Measurements from ENCODE around the gene NBPF19.
A peak's percentile ranks its signal among the peaks of the same experiment; 100 is the strongest.
"Not testable (repeated sequence)": the region's sequence is repeated elsewhere in the genome, so short reads cannot be mapped to it uniquely, and the experiment has no call there.

The NBPF19 gene

GRCh38 chr1:149474745-149475144 is at the start of gene NBPF19:
Gene NBPF19, plus strand, starts transcription at chr1:149475045. Its CDS starts 888 bp downstream, at chr1:149475933.
- not testable (repeated sequence) for H3K27me3 Mint-ChIP-seq; H3K9me3 Mint-ChIP-seq (ENCODE audit: low read depth); H3K27ac Mint-ChIP-seq; H3K4me1 Mint-ChIP-seq (ENCODE audit: low read depth); H3K4me3 Mint-ChIP-seq; H3K36me3 Mint-ChIP-seq

- not testable (repeated sequence) for H3K27ac Mint-ChIP-seq; H3K27me3 Mint-ChIP-seq; H3K36me3 Mint-ChIP-seq; H3K4me3 Mint-ChIP-seq; H3K9me3 Mint-ChIP-seq (ENCODE audit: low read depth)
- peaks cover 11% of the 10 kb centered on the region for H3K4me1 Mint-ChIP-seq (ENCODE audit: low read depth)
Observed at GRCh38 chr1:149428317-149428716, 46.5 kb upstream of the NBPF19 start.

GRCh38 chr1:149445451-149445850 is 29.4 kb upstream of the NBPF19 start:
- H3K27me3 Mint-ChIP-seq; H3K9me3 Mint-ChIP-seq (ENCODE audit: low read depth); H3K36me3 Mint-ChIP-seq; H3K27ac Mint-ChIP-seq; H3K4me3 Mint-ChIP-seq: not testable (repeated sequence)
- peaks cover 19% of the 10 kb centered on the region for H3K4me1 Mint-ChIP-seq (ENCODE audit: low read depth)

GRCh38 chr1:149452196-149452595 is 22.6 kb upstream of the NBPF19 start:
- not testable (repeated sequence) for H3K9me3 Mint-ChIP-seq (ENCODE audit: low read depth); H3K4me3 Mint-ChIP-seq; H3K27ac Mint-ChIP-seq; H3K36me3 Mint-ChIP-seq; H3K4me1 Mint-ChIP-seq (ENCODE audit: low read depth); H3K27me3 Mint-ChIP-seq

- H3K4me1 Mint-ChIP-seq (ENCODE audit: low read depth); H3K27me3 Mint-ChIP-seq; H3K4me3 Mint-ChIP-seq; H3K9me3 Mint-ChIP-seq (ENCODE audit: low read depth); H3K27ac Mint-ChIP-seq; H3K36me3 Mint-ChIP-seq: not testable (repeated sequence)
Observed at GRCh38 chr1:149452652-149453051, 22.2 kb upstream of the NBPF19 start.

- H3K36me3 Mint-ChIP-seq; H3K4me1 Mint-ChIP-seq (ENCODE audit: low read depth); H3K27me3 Mint-ChIP-seq; H3K9me3 Mint-ChIP-seq (ENCODE audit: low read depth): not testable (repeated sequence)
- peak overlapping the region; percentile 91 for H3K27ac Mint-ChIP-seq
- H3K4me3 Mint-ChIP-seq = peak overlapping the region; percentile 89
Observed at GRCh38 chr1:149558350-149558825, 83.5 kb downstream of the NBPF19 start.

GRCh38 chr1:149561806-149562205 is 87.0 kb downstream of the NBPF19 start:
- H3K9me3 Mint-ChIP-seq (ENCODE audit: low read depth); H3K4me3 Mint-ChIP-seq: not testable (repeated sequence)

GRCh38 chr1:149565485-149565884 is 90.6 kb downstream of the NBPF19 start:
- not testable (repeated sequence) for H3K9me3 Mint-ChIP-seq (ENCODE audit: low read depth); H3K27me3 Mint-ChIP-seq; H3K27ac Mint-ChIP-seq; H3K4me1 Mint-ChIP-seq (ENCODE audit: low read depth); H3K4me3 Mint-ChIP-seq; H3K36me3 Mint-ChIP-seq

More at GRCh38 chr1:149561806-149562205, 87.0 kb downstream of the NBPF19 start:
- not testable (repeated sequence) for H3K4me1 Mint-ChIP-seq (ENCODE audit: low read depth); H3K27me3 Mint-ChIP-seq; H3K36me3 Mint-ChIP-seq
- H3K27ac Mint-ChIP-seq = peak overlapping the region; percentile 41

GRCh38 chr1:149572763-149573162 is 97.9 kb downstream of the NBPF19 start:
- not testable (repeated sequence) for H3K4me1 Mint-ChIP-seq (ENCODE audit: low read depth); H3K27me3 Mint-ChIP-seq; H3K27ac Mint-ChIP-seq; H3K36me3 Mint-ChIP-seq; H3K4me3 Mint-ChIP-seq; H3K9me3 Mint-ChIP-seq (ENCODE audit: low read depth)

- Mint-ChIP-seq H3K27ac (peak overlapping the region; percentile 68), H3K4me1 (ENCODE audit: low read depth) (peaks cover 10% of the 10 kb centered on the region), H3K4me3 (peak overlapping the region; percentile 22)
- not testable (repeated sequence) for H3K27me3 Mint-ChIP-seq; H3K36me3 Mint-ChIP-seq; H3K9me3 Mint-ChIP-seq (ENCODE audit: low read depth)
Observed at GRCh38 chr1:149585592-149585991, 110.7 kb downstream of the NBPF19 start.

Measured in activated naive CD8-positive, alpha-beta T cell (primary cell).